CD14-positive monocyte (primary cell): ENCODE measurements around the gene ABCB10. TPM values are rescaled to one million over a fixed set of nuclear protein-coding genes. Genes with fewer than 3 reads are reported as not detected.

Experiments used
- DNase-seq, 3 donors: peaks; one replicate each; pipeline ENCODE4 v3.0.0-alpha.2; 2011 to 2022
- H2AFZ ChIP-seq: 2 replicates; pipeline ENCODE4 v1.6.0; 2012; ENCODE audit warnings: mild to moderate bottlenecking, low read depth, low read length, inconsistent platforms; ENCODE audit not compliant: insufficient read depth, poor library complexity, severe bottlenecking
- H3K27ac ChIP-seq, 2 donors: 1 replicate in 1 of 2; 2 replicates in 1 of 2; pipeline ENCODE4 v1.5.1; 2012 to 2013; ENCODE audit warnings: low read length in 2 of 2, control low read depth in 1 of 2, inconsistent platforms in 1 of 2, low read depth in 1 of 2, mild to moderate bottlenecking in 1 of 2
- H3K27me3 ChIP-seq, 2 donors: one replicate each; pipeline versions ENCODE4 v1.6.0 to v1.6.1; 2011 to 2013; ENCODE audit warnings: low read length in 2 of 2; ENCODE audit not compliant: control insufficient read depth in 2 of 2, insufficient read depth in 2 of 2
- H3K36me3 ChIP-seq, 2 donors: replicated peaks in 1 of 2; 1 replicate in 1 of 2; 2 replicates in 1 of 2; pipeline versions ENCODE4 v1.5.1 to v1.6.1; 2012 to 2013; ENCODE audit warnings: low read length in 2 of 2, control low read depth in 1 of 2, inconsistent platforms in 1 of 2, mild to moderate bottlenecking in 1 of 2; ENCODE audit not compliant: insufficient read depth in 2 of 2, control insufficient read depth in 1 of 2
- H3K4me1 ChIP-seq, 2 donors: 1 replicate in 1 of 2; 2 replicates in 1 of 2; pipeline versions ENCODE4 v1.5.1 to v1.6.1; 2012 to 2013; ENCODE audit warnings: low read length in 2 of 2, control low read depth in 1 of 2, inconsistent platforms in 1 of 2, mild to moderate bottlenecking in 1 of 2, moderate library complexity in 1 of 2; ENCODE audit not compliant: insufficient read depth in 2 of 2, control insufficient read depth in 1 of 2
- H3K4me2 ChIP-seq: replicated peaks from 2 replicates; pipeline ENCODE3; 2012; ENCODE audit warnings: low read length, moderate library complexity, mild to moderate bottlenecking; ENCODE audit not compliant: poor library complexity, severe bottlenecking; ENCODE audit errors: extremely low read depth
- H3K4me3 ChIP-seq, 3 experiments: fragments of 200-600 bp in 1 of 3; sonication (generic) in 1 of 3; replicated peaks in 1 of 3; 1 replicate in 2 of 3; 2 replicates in 1 of 3; pipeline ENCODE4 v1.5.1; 2011 to 2013; ENCODE audit warnings: low read length in 3 of 3, mild to moderate bottlenecking in 3 of 3, control low read depth in 2 of 3, low read depth in 2 of 3, inconsistent platforms in 1 of 3, moderate library complexity in 1 of 3
- H3K79me2 ChIP-seq: 2 replicates; pipeline ENCODE4 v1.6.0; 2012; ENCODE audit warnings: mild to moderate bottlenecking, control low read depth, inconsistent platforms, low read length, moderate library complexity; ENCODE audit not compliant: insufficient read depth
- H3K9ac ChIP-seq: 2 replicates; pipeline ENCODE4 v1.6.0; 2017; ENCODE audit warnings: low read length, mild to moderate bottlenecking; ENCODE audit not compliant: insufficient read depth, poor library complexity, severe bottlenecking
- H3K9me3 ChIP-seq, 2 donors: replicated peaks in 1 of 2; 1 replicate in 1 of 2; 2 replicates in 1 of 2; pipeline versions ENCODE4 v1.5.1 to v1.6.1; 2012 to 2013; ENCODE audit warnings: low read length in 2 of 2, control low read depth in 1 of 2; ENCODE audit not compliant: control insufficient read depth in 1 of 2, insufficient read depth in 1 of 2
- H4K20me1 ChIP-seq: 2 replicates; pipeline ENCODE4 v1.6.0; 2012; ENCODE audit warnings: mild to moderate bottlenecking, low read length, control low read depth, moderate library complexity; ENCODE audit not compliant: insufficient read depth
- H3K27ac Mint-ChIP-seq, 7 donors: one replicate each; pipeline ENCODE4 v1.8.0; 2020; ENCODE audit warnings: mild to moderate bottlenecking in 7 of 7, mixed read lengths in 7 of 7, moderate library complexity in 6 of 7, inconsistent platforms in 2 of 7
- H3K27me3 Mint-ChIP-seq, 3 donors: one replicate each; pipeline ENCODE4 v1.8.0; 2021 to 2022; ENCODE audit warnings: low read depth in 3 of 3, mild to moderate bottlenecking in 3 of 3, mixed read lengths in 3 of 3, moderate library complexity in 3 of 3, inconsistent platforms in 1 of 3
- H3K36me3 Mint-ChIP-seq, 2 donors: one replicate each; pipeline ENCODE4 v1.8.0; 2020; ENCODE audit warnings: mixed read lengths in 2 of 2, inconsistent platforms in 1 of 2, mild to moderate bottlenecking in 1 of 2
- H3K4me1 Mint-ChIP-seq: one replicate; pipeline ENCODE4 v1.8.0; 2020; ENCODE audit warnings: mild to moderate bottlenecking, mixed read lengths
- H3K4me3 Mint-ChIP-seq, 2 donors: one replicate each; pipeline ENCODE4 v1.8.0; 2020; ENCODE audit warnings: mild to moderate bottlenecking in 2 of 2, mixed read lengths in 2 of 2, moderate library complexity in 1 of 2
- H3K9me3 Mint-ChIP-seq, 7 donors: one replicate each; pipeline ENCODE4 v1.8.0; 2020 to 2022; ENCODE audit warnings: mixed read lengths in 7 of 7, mild to moderate bottlenecking in 6 of 7, moderate library complexity in 6 of 7, inconsistent platforms in 2 of 7
- WGBS: methylation state at CpG from one replicate; pipeline ENCODE4 v1.1.5; 2013; ENCODE audit warnings: missing lambda C conversion rate; ENCODE audit not compliant: insufficient coverage; 5-methylcytosine and 5-hydroxymethylcytosine counted together
- intact Hi-C, 2 donors: fragments of 100-400 bp; cut with micrococcal nuclease; formaldehyde crosslinking; loops; one replicate each; pipeline versions ENCODE4 v1.15.0 to v1.15.1; 2023
- polyA plus RNA-seq, 3 donors: library from polyadenylated mRNA; depleted of rRNA in 1 of 3; unstranded in 2 of 3; stranded (reverse) in 1 of 3; fragments of 300-500 nt in 2 of 3; fragments of >200 nt in 1 of 3; fragmentation: Illumina TruSeq in 2 of 3; gene quantifications; 1 replicate in 2 of 3; 2 replicates in 1 of 3; pipeline ENCODE4 v1.2.3, GENCODE V29; 2012 to 2021
- TF ChIP-seq, protein P1 (sequence below): fragments of 200-600 bp; IDR thresholded peaks from one replicate; pipeline ENCODE4 v1.8.0; 2022; ENCODE audit warnings: antibody characterized with exemption, mild to moderate bottlenecking

The ABCB10 gene
- polyA plus RNA-seq, 3 donors, result 5.4 to 12.9 (median 11.4) TPM

DNA sequence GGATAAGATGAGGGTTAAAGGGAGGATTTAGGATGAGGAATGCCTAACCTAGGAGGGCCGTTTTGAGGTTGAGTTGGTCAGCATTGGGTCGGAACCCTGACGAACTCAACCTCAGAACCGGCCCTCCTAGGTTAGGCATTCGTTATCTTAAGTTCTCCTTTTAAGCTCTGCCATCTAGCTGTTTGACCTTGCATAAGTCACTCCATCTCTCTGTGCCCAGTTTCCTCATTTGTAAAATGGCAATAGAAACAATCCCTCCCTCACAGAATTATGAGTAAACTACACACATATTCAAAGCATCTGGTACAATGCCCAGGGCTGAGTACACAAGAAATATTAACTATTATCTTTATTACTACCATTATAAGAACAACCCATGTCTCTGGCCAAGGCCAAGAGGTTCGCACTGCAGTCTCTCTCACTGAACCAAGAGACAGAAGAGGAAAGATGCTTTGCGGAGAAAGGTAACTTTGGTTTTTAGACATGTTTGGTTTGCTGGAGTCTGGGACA is 4.8 kb downstream of the ABCB10 start:
- intact Hi-C loops, result loop anchor here in 1 of 2 donors (10.0 kb wide), 1 partner anchor 49 kb away; the partner anchor contains the start of gene NUP133
- no peak overlapping the region for H3K9ac ChIP-seq
- H3K27ac ChIP-seq, result peak overlapping the region in 1 of 2 donors; percentile 11
- TF ChIP-seq, protein P1, sequence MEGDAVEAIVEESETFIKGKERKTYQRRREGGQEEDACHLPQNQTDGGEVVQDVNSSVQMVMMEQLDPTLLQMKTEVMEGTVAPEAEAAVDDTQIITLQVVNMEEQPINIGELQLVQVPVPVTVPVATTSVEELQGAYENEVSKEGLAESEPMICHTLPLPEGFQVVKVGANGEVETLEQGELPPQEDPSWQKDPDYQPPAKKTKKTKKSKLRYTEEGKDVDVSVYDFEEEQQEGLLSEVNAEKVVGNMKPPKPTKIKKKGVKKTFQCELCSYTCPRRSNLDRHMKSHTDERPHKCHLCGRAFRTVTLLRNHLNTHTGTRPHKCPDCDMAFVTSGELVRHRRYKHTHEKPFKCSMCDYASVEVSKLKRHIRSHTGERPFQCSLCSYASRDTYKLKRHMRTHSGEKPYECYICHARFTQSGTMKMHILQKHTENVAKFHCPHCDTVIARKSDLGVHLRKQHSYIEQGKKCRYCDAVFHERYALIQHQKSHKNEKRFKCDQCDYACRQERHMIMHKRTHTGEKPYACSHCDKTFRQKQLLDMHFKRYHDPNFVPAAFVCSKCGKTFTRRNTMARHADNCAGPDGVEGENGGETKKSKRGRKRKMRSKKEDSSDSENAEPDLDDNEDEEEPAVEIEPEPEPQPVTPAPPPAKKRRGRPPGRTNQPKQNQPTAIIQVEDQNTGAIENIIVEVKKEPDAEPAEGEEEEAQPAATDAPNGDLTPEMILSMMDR, result no peak
- no peaks in the 10 kb centered on the region for H3K27me3 Mint-ChIP-seq
- peak in 2 of 3 donors; percentile 18 to 21 for DNase-seq
- H3K9me3 Mint-ChIP-seq, result no peaks in the 10 kb centered on the region
- peaks cover 7 to 8% of the 10 kb centered on the region in 2 donors for H3K36me3 ChIP-seq
- 71% methylated on average over 7 of the region's 7 CpGs for WGBS
- peaks cover 93% of the 10 kb centered on the region for H3K79me2 ChIP-seq
- H3K27me3 ChIP-seq, result no peaks in the 10 kb centered on the region
- peak overlapping the region; percentile 4 to 81 (median 27) for H3K27ac Mint-ChIP-seq
- H3K4me3 Mint-ChIP-seq, result no peak overlapping the region
- peaks cover 72% of the 10 kb centered on the region for H4K20me1 ChIP-seq
- H3K4me2 ChIP-seq, result no peak overlapping the region
- H3K4me1 Mint-ChIP-seq, result peaks cover 51% of the 10 kb centered on the region
- no peak overlapping the region for H2AFZ ChIP-seq
- peaks cover 13 to 25% of the 10 kb centered on the region in 2 donors for H3K36me3 Mint-ChIP-seq
- H3K9me3 ChIP-seq, result no peaks in the 10 kb centered on the region
- no peak overlapping the region for H3K4me3 ChIP-seq
- peaks cover 25 to 35% of the 10 kb centered on the region in 2 donors for H3K4me1 ChIP-seq

DNA sequence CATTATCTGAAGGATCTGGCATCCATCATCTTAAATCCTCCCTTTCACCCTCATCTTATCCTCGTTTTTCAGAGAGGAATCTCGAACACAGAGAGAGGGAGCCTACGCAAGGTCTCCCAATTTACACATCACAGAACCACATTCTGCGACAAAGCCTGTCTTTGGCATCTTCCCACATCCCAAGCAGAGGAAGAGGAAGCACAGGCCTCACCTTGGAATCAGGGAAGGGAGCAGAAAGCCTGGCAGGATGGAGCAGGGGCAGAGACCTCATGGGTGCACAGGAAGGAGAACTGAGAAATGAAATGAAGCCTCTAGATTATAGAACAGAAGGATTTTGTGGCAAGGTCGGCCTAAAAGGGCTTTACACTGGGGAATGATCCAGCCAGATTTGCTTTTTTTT is 5.8 kb downstream of the ABCB10 start:
- peaks cover 18 to 35% of the 10 kb centered on the region in 2 donors for H3K36me3 Mint-ChIP-seq
- whole genome bisulfite sequencing, result 75% methylated on average over 2 of the region's 5 CpGs
- TF ChIP-seq, protein P1, result no peak
- Histone ChIP-seq H4K20me1 (peaks cover 72% of the 10 kb centered on the region), H3K9me3 (no peaks in the 10 kb centered on the region), H3K9ac (peak overlapping the region; percentile 12), H3K79me2 (peaks cover 95% of the 10 kb centered on the region), H3K4me3 (no peak overlapping the region), H3K4me2 (no peak overlapping the region), H3K4me1 (peaks cover 24 to 32% of the 10 kb centered on the region in 2 donors), H3K27me3 (no peaks in the 10 kb centered on the region), H3K36me3 (peaks cover 9 to 18% of the 10 kb centered on the region in 2 donors), H3K27ac (peak overlapping the region in 1 of 2 donors; percentile 43), H2AFZ (no peak overlapping the region)
- no peak overlapping the region for H3K4me3 Mint-ChIP-seq
- DNase-seq, result no peak
- H3K9me3 Mint-ChIP-seq, result no peaks in the 10 kb centered on the region
- H3K27ac Mint-ChIP-seq, result peak overlapping the region in 3 of 7 donors; percentile 38 to 57 (median 39)
- no peaks in the 10 kb centered on the region for H3K27me3 Mint-ChIP-seq
- intact Hi-C loops, result loop anchor here in 1 of 2 donors (10.0 kb wide), 1 partner anchor 48 kb away; the partner anchor contains the start of gene NUP133
- peaks cover 51% of the 10 kb centered on the region for H3K4me1 Mint-ChIP-seq
